ENCODE data around the gene FOXO3. TPM values are rescaled to one million over a fixed set of nuclear protein-coding genes. Genes with fewer than 3 reads are reported as not detected.

The FOXO3 gene
- total RNA-seq, 2 donors from 2014 or later: 16.4 to 20.3 TPM

GRCh38 chr6:108568101-108568500 is 7.4 kb downstream of the FOXO3 start:
- H3K27me3 ChIP-seq (ENCODE audit: control insufficient read depth, insufficient read depth, low read length, poor library complexity, severe bottlenecking): no peaks in the 10 kb centered on the region
- Mint-ChIP-seq H3K4me3 (no peak overlapping the region), H3K36me3 (ENCODE audit: low read depth) (peaks cover 43% of the 10 kb centered on the region), H3K27ac (no peak overlapping the region), H3K9me3 (no peaks in the 10 kb centered on the region), H3K27me3 (ENCODE audit: insufficient read depth) (peaks cover 4% of the 10 kb centered on the region), H3K4me1 (peaks cover 18% of the 10 kb centered on the region)
- 93 to 95% methylated on average over 5 of the region's 5 CpGs for WGBS, 2 experiments (ENCODE audit: insufficient coverage in 1 of 2, insufficient read length in 1 of 2)
- no peak for TF ChIP-seq CTCF (conservative IDR thresholded peaks at IDR 0.05)
- H3K36me3 ChIP-seq (ENCODE audit: control insufficient read depth, insufficient read depth, low read length): peaks cover 46% of the 10 kb centered on the region
- H3K27ac ChIP-seq (ENCODE audit: low read depth, low read length): no peak overlapping the region
- H3K4me3 ChIP-seq (ENCODE audit: low read length): no peak overlapping the region
- no peaks in the 10 kb centered on the region for H3K4me1 ChIP-seq (ENCODE audit: control insufficient read depth, insufficient read depth, low read length)
- DNase-seq: no peak
- no peaks in the 10 kb centered on the region for H3K9me3 ChIP-seq (ENCODE audit: control insufficient read depth, low read length)
- no peak overlapping the region for H3K9ac ChIP-seq (ENCODE audit: extremely low read depth, low read length, poor library complexity, severe bottlenecking)

GRCh38 chr6:108568551-108569305 is 8.0 kb downstream of the FOXO3 start:
- Histone ChIP-seq H3K27me3 (ENCODE audit: control insufficient read depth, insufficient read depth, low read length, poor library complexity, severe bottlenecking) (no peaks in the 10 kb centered on the region), H3K9ac (ENCODE audit: extremely low read depth, low read length, poor library complexity, severe bottlenecking) (no peak overlapping the region), H3K9me3 (ENCODE audit: control insufficient read depth, low read length) (no peaks in the 10 kb centered on the region), H3K4me1 (ENCODE audit: control insufficient read depth, insufficient read depth, low read length) (no peaks in the 10 kb centered on the region), H3K27ac (ENCODE audit: low read depth, low read length) (no peak overlapping the region), H3K4me3 (ENCODE audit: low read length) (no peak overlapping the region), H3K36me3 (ENCODE audit: control insufficient read depth, insufficient read depth, low read length) (peaks cover 46% of the 10 kb centered on the region)
- no peak overlapping the region for H3K27ac Mint-ChIP-seq
- no peak for TF ChIP-seq CTCF (conservative IDR thresholded peaks at IDR 0.05)
- H3K4me3 Mint-ChIP-seq: no peak overlapping the region
- WGBS, 2 experiments (ENCODE audit: insufficient coverage in 1 of 2, insufficient read length in 1 of 2): 87 to 94% methylated on average over 2 to 3 of the region's 3 CpGs
- H3K9me3 Mint-ChIP-seq: no peaks in the 10 kb centered on the region
- H3K36me3 Mint-ChIP-seq (ENCODE audit: low read depth): peaks cover 46% of the 10 kb centered on the region
- H3K27me3 Mint-ChIP-seq (ENCODE audit: insufficient read depth): peaks cover 4% of the 10 kb centered on the region
- no peak for DNase-seq
- H3K4me1 Mint-ChIP-seq: peaks cover 15% of the 10 kb centered on the region

GRCh38 chr6:108570517-108570916 is 9.8 kb downstream of the FOXO3 start:
- H3K27me3 ChIP-seq (ENCODE audit: control insufficient read depth, insufficient read depth, low read length, poor library complexity, severe bottlenecking): no peaks in the 10 kb centered on the region
- no peak overlapping the region for H3K4me3 ChIP-seq (ENCODE audit: low read length)
- Mint-ChIP-seq H3K9me3 (no peaks in the 10 kb centered on the region), H3K27me3 (ENCODE audit: insufficient read depth) (no peaks in the 10 kb centered on the region), H3K36me3 (ENCODE audit: low read depth) (peaks cover 46% of the 10 kb centered on the region), H3K4me3 (no peak overlapping the region), H3K27ac (no peak overlapping the region), H3K4me1 (no peaks in the 10 kb centered on the region)
- H3K4me1 ChIP-seq (ENCODE audit: control insufficient read depth, insufficient read depth, low read length): no peaks in the 10 kb centered on the region
- H3K36me3 ChIP-seq (ENCODE audit: control insufficient read depth, insufficient read depth, low read length): peaks cover 48% of the 10 kb centered on the region
- TF ChIP-seq CTCF (conservative IDR thresholded peaks at IDR 0.05): peak; percentile 54
- no peaks in the 10 kb centered on the region for H3K9me3 ChIP-seq (ENCODE audit: control insufficient read depth, low read length)
- DNase-seq: no peak
- H3K27ac ChIP-seq (ENCODE audit: low read depth, low read length): no peak overlapping the region
- WGBS, 2 experiments (ENCODE audit: insufficient coverage in 1 of 2, insufficient read length in 1 of 2): 90% methylated on average over 1 of the region's 1 CpG; no CpG with 5 or more reads in 1 of the 2 experiments
- no peak overlapping the region for H3K9ac ChIP-seq (ENCODE audit: extremely low read depth, low read length, poor library complexity, severe bottlenecking)
